Measurements from ENCODE around the gene PCSK1.
"Not testable (repeated sequence)": the region's sequence is repeated elsewhere in the genome, so short reads cannot be mapped to it uniquely, and the experiment has no call there.

Gene PCSK1

GRCh38 chr5:96408210-96408777 lies 24.8 kb downstream of the PCSK1 start:
- no peak overlapping the region for H3K4me3 ChIP-seq (ENCODE audit: low read depth, low read length)
- peak; percentile 72 for DNase-seq (ENCODE audit: low read depth)
- TF ChIP-seq, protein P1, sequence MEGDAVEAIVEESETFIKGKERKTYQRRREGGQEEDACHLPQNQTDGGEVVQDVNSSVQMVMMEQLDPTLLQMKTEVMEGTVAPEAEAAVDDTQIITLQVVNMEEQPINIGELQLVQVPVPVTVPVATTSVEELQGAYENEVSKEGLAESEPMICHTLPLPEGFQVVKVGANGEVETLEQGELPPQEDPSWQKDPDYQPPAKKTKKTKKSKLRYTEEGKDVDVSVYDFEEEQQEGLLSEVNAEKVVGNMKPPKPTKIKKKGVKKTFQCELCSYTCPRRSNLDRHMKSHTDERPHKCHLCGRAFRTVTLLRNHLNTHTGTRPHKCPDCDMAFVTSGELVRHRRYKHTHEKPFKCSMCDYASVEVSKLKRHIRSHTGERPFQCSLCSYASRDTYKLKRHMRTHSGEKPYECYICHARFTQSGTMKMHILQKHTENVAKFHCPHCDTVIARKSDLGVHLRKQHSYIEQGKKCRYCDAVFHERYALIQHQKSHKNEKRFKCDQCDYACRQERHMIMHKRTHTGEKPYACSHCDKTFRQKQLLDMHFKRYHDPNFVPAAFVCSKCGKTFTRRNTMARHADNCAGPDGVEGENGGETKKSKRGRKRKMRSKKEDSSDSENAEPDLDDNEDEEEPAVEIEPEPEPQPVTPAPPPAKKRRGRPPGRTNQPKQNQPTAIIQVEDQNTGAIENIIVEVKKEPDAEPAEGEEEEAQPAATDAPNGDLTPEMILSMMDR (conservative IDR thresholded peaks at IDR 0.05; ENCODE audit: low read depth, low read length) = no peak

DNA sequence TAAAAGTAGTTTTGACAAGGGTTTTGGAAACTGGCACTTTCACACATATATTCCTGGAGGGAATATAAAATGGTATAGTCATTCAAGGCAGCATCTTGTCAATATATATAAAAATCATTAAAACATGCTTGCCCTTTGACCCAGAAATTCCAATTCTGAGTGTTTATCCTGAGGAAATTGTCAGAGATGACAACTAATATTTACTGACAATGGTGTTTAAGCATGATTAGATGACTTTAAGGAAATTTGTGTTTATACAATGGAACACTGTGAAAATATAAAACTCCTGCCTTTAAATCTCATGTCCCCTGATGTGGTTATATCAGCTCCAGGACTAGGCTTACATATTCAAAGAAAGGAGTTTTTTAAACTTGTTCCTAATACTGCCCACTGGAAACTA lies 25.6 kb downstream of the PCSK1 start:
- TF ChIP-seq, protein P1 (conservative IDR thresholded peaks at IDR 0.05; ENCODE audit: low read depth, low read length) = no peak
- DNase-seq (ENCODE audit: low read depth) = no peak
- no peak overlapping the region for H3K4me3 ChIP-seq (ENCODE audit: low read depth, low read length)

- TF ChIP-seq, protein P1 (conservative IDR thresholded peaks at IDR 0.05; ENCODE audit: low read depth, low read length) = no peak
- DNase-seq (ENCODE audit: low read depth) = no peak
- no peak overlapping the region for H3K4me3 ChIP-seq (ENCODE audit: low read depth, low read length)
Observed at GRCh38 chr5:96404191-96404867, 28.7 kb downstream of the PCSK1 start.

- DNase-seq (ENCODE audit: low read depth) = no peak
- TF ChIP-seq, protein P1 (conservative IDR thresholded peaks at IDR 0.05; ENCODE audit: low read depth, low read length) = no peak
Observed at GRCh38 chr5:96402500-96402899, 30.5 kb downstream of the PCSK1 start.

DNA sequence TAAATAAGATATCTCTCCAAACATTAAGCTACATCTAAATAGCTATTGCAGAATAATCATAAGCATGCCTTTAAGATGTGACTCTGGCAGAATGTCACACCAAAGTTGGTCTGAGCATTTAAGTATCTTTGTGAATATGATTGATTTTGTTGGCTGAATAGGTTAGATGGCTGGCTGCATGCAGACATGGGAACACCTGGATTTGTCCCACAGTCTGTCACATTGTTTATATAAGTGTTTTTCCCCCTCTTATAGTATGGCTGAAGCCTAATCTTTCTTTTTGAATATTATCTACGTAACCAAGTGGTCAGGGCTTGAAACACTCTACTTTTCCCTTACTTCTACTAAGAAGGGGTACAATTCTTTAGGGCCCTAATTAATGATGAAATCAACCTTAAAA lies 36.2 kb downstream of the PCSK1 start:
- H3K4me3 ChIP-seq (ENCODE audit: low read depth, low read length) = no peak overlapping the region
- DNase-seq (ENCODE audit: low read depth) = no peak
- TF ChIP-seq, protein P1 (conservative IDR thresholded peaks at IDR 0.05; ENCODE audit: low read depth, low read length) = no peak

More at GRCh38 chr5:96402500-96402899, 30.5 kb downstream of the PCSK1 start:
- no peak overlapping the region for H3K4me3 ChIP-seq (ENCODE audit: low read depth, low read length)

DNA sequence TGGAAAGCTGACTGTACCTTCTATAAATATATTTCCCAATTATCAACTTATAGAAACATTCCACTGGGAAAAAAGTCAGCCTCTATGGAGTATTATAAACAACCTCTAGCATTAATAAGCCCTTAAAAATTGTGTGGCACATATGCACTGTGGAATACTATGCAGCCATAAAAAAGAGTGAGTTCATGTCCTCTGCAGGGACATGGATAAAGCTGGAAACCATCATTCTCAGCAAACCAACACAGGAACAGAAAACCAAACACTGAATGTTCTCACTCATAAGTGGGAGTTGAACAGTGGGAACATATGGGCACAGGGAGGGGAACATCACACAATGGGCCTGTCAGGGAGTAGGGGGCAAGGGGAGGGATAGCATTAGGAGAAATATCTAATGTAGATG lies 37.8 kb downstream of the PCSK1 start:
- DNase-seq (ENCODE audit: low read depth); H3K4me3 ChIP-seq (ENCODE audit: low read depth, low read length): not testable (repeated sequence)

- DNase-seq (ENCODE audit: low read depth) = peak; percentile 11
- TF ChIP-seq, protein P1 (conservative IDR thresholded peaks at IDR 0.05; ENCODE audit: low read depth, low read length) = no peak
- H3K4me3 ChIP-seq (ENCODE audit: low read depth, low read length) = no peak overlapping the region
Observed at GRCh38 chr5:96391921-96392320, 41.1 kb downstream of the PCSK1 start.
